ENCODE results near the gene PTPRN2.
A peak's percentile ranks its signal among the peaks of the same experiment; 100 is the strongest.
"Not testable (repeated sequence)": the region's sequence is repeated elsewhere in the genome, so short reads cannot be mapped to it uniquely, and the experiment has no call there.

Gene PTPRN2

GRCh38 chr7:157980341-157980731, 607.3 kb downstream of the PTPRN2 start:
- not testable (repeated sequence) for DNase-seq

- no peak for DNase-seq
Measured at GRCh38 chr7:157979636-157980340, 607.8 kb downstream of the PTPRN2 start.

- DNase-seq = peak in 2 of 3 experiments; percentile 17 to 24
Measured at GRCh38 chr7:157978766-157979165, 608.9 kb downstream of the PTPRN2 start.

GRCh38 chr7:157977717-157978496, 609.7 kb downstream of the PTPRN2 start:
- DNase-seq = no peak

- DNase-seq = peak in 2 of 3 experiments; percentile 21 to 72
Measured at GRCh38 chr7:157977306-157977705, 610.3 kb downstream of the PTPRN2 start.

- DNase-seq = no peak
Measured at GRCh38 chr7:157976406-157976805, 611.2 kb downstream of the PTPRN2 start.

GRCh38 chr7:157975401-157976372, 611.9 kb downstream of the PTPRN2 start:
- no peak for DNase-seq

GRCh38 chr7:157974678-157975230, 612.9 kb downstream of the PTPRN2 start:
- DNase-seq = no peak

GRCh38 chr7:157973971-157974677, 613.5 kb downstream of the PTPRN2 start:
- no peak for DNase-seq

- DNase-seq = no peak
Measured at GRCh38 chr7:157972914-157973313, 614.7 kb downstream of the PTPRN2 start.

GRCh38 chr7:157971501-157971900, 616.1 kb downstream of the PTPRN2 start:
- DNase-seq = peak in 1 of 3 experiments; percentile 53

GRCh38 chr7:157970744-157971143, 616.9 kb downstream of the PTPRN2 start:
- DNase-seq = no peak

- no peak for DNase-seq
Measured at GRCh38 chr7:157969995-157970394, 617.6 kb downstream of the PTPRN2 start.

GRCh38 chr7:157966490-157966889, 621.1 kb downstream of the PTPRN2 start:
- DNase-seq = no peak

- peak in 1 of 3 experiments; percentile 15 for DNase-seq
Measured at GRCh38 chr7:157964521-157964920, 623.1 kb downstream of the PTPRN2 start.

- no peak for DNase-seq
Measured at GRCh38 chr7:157964016-157964415, 623.6 kb downstream of the PTPRN2 start.

- DNase-seq = no peak
Measured at GRCh38 chr7:157963526-157963925, 624.1 kb downstream of the PTPRN2 start.

- peak; percentile 52 to 84 (median 72) for DNase-seq
Measured at GRCh38 chr7:157962458-157963306, 624.9 kb downstream of the PTPRN2 start.

GRCh38 chr7:157961731-157962457, 625.7 kb downstream of the PTPRN2 start:
- DNase-seq = peak; percentile 71 to 84 (median 72)

GRCh38 chr7:157955348-157955999, 632.1 kb downstream of the PTPRN2 start:
- peak in 2 of 3 experiments; percentile 21 to 87 for DNase-seq
